Tibial artery (tissue), 4 donors: ENCODE results near the gene ASPA.
A peak's percentile ranks its signal among the peaks of the same experiment; 100 is the strongest.

ENCODE experiments used
- DNase-seq, 2 donors: peaks; one replicate each; pipeline ENCODE4 v3.0.0-alpha.2; 2019
- H3K27ac ChIP-seq, 2 donors: fragments of 200-600 bp; sonication (generic) in 1 of 2; 1 replicate in 1 of 2; 2 replicates in 1 of 2; pipeline ENCODE4 v1.5.1; 2018 to 2019; ENCODE audit warnings: mild to moderate bottlenecking in 1 of 2
- H3K27me3 ChIP-seq, 2 donors: fragments of 200-600 bp; sonication (generic) in 1 of 2; one replicate each; pipeline versions ENCODE4 v1.5.1 to v1.6.0; 2016 to 2019
- H3K36me3 ChIP-seq, 3 donors: fragments of 200-600 bp; sonication (generic) in 2 of 3; one replicate each; pipeline ENCODE4 v1.5.1; 2016 to 2019; ENCODE audit warnings: mild to moderate bottlenecking in 2 of 3
- H3K4me1 ChIP-seq, 4 donors: fragments of 200-600 bp; sonication (generic) in 2 of 4; 1 replicate in 3 of 4; 2 replicates in 1 of 4; pipeline ENCODE4 v1.5.1; 2016 to 2019
- H3K4me3 ChIP-seq, 2 donors: fragments of 200-600 bp; sonication (generic) in 1 of 2; 1 replicate in 1 of 2; 2 replicates in 1 of 2; pipeline ENCODE4 v1.5.1; 2018 to 2019; ENCODE audit warnings: mild to moderate bottlenecking in 2 of 2
- H3K9me3 ChIP-seq, 3 donors: fragments of 200-600 bp; sonication (generic) in 1 of 3; one replicate each; pipeline ENCODE4 v1.5.1; 2016 to 2019
- intact Hi-C: fragments of 100-400 bp; cut with DNase I; formaldehyde crosslinking; loops from one replicate; pipeline ENCODE4 v1.15.0; 2023; ENCODE audit warnings: low total_unique reads
- TF ChIP-seq, protein P1 (sequence below), 2 experiments: fragments of 200-600 bp in 1 of 2; fragments of 450-650 bp in 1 of 2; IDR thresholded peaks; one replicate each; pipeline ENCODE4 v1.5.1; 2017 to 2019; ENCODE audit warnings: antibody characterized with exemption in 2 of 2, mild to moderate bottlenecking in 1 of 2, moderate library complexity in 1 of 2

ASPA gene

GRCh38 chr17:3533752-3534151 lies 58.0 kb downstream of the ASPA start:
- TF ChIP-seq, protein P1, sequence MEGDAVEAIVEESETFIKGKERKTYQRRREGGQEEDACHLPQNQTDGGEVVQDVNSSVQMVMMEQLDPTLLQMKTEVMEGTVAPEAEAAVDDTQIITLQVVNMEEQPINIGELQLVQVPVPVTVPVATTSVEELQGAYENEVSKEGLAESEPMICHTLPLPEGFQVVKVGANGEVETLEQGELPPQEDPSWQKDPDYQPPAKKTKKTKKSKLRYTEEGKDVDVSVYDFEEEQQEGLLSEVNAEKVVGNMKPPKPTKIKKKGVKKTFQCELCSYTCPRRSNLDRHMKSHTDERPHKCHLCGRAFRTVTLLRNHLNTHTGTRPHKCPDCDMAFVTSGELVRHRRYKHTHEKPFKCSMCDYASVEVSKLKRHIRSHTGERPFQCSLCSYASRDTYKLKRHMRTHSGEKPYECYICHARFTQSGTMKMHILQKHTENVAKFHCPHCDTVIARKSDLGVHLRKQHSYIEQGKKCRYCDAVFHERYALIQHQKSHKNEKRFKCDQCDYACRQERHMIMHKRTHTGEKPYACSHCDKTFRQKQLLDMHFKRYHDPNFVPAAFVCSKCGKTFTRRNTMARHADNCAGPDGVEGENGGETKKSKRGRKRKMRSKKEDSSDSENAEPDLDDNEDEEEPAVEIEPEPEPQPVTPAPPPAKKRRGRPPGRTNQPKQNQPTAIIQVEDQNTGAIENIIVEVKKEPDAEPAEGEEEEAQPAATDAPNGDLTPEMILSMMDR (IDR thresholded peaks at IDR 0.05) = no peak
- H3K4me3 ChIP-seq = no peak overlapping the region
- intact Hi-C loops = no loop called here
- no peak overlapping the region for H3K27ac ChIP-seq
- H3K9me3 ChIP-seq = no peaks in the 10 kb centered on the region
- peaks cover 0 to 5% (median 2%) of the 10 kb centered on the region in 4 donors for H3K4me1 ChIP-seq
- DNase-seq = no peak
- H3K36me3 ChIP-seq = no peaks in the 10 kb centered on the region
- H3K27me3 ChIP-seq = peaks cover 0 to 60% of the 10 kb centered on the region in 2 donors

DNA sequence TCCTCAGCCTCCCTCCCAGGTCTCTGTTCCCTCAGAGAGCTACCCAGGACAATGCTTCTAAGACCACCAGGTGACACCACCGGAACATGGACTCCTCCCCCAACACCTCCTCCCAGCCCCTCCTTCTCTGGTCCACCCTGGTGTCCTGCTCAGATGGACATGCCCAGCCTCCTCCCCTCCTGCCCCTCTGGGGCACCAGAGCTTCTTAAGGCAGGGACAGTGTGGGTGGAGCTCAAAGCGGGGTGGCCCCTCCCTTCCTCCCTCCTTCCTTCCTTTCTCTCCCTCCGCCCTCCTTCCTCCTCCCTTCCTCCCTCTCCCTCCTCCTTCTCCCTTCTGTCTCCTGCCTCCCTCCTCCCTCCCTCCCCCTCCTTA lies 59.1 kb downstream of the ASPA start:
- TF ChIP-seq, protein P1 (IDR thresholded peaks at IDR 0.05) = no peak
- Histone ChIP-seq H3K36me3 (no peaks in the 10 kb centered on the region), H3K4me3 (no peak overlapping the region), H3K27me3 (peaks cover 0 to 49% of the 10 kb centered on the region in 2 donors), H3K4me1 (peaks cover 0 to 5% (median 2%) of the 10 kb centered on the region in 4 donors), H3K27ac (no peak overlapping the region), H3K9me3 (no peaks in the 10 kb centered on the region)
- DNase-seq = no peak
- intact Hi-C loops = no loop called here

DNA sequence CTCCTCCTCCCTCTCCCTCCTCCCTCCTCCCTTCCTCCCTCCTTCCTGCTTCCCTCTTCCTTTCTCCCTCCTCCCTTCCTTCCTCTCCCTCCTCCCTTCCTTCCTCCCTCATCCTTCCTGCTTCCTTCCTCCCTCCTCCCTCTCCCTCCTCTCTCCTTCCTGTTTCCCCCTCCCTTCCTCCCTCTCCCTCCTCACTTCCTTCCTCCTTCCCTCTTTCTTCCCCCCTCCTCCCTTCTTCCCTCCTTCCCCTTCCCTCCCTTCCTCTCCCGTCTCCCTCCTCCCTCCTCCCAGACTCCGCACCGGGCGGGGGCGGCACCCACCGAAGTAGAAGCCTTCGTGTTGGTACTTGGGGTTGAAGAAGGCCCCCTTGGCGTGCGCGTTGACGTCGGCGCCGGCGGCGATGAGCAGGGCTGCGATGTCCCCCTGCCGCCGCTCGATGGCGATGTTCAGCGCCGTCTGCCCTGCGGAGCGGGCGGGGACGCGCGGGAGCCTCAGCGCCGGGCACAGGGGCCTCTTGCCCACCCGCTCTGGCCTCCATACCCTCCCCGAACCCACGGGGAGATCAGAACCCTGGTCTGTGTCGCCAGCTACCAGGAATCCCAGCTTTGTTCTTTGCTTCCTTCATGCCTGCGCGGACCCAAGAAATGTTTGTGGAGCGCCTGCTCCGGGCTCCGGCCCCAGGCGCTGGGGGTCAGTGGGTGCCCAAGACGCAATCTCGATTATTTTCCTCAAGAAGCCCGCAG lies 59.6 kb downstream of the ASPA start:
- intact Hi-C loops = no loop called here
- TF ChIP-seq, protein P1 (IDR thresholded peaks at IDR 0.05) = peak in 1 of 2 experiments; percentile 33
- Histone ChIP-seq H3K9me3 (no peaks in the 10 kb centered on the region), H3K27ac (no peak overlapping the region), H3K4me1 (peaks cover 0 to 5% (median 2%) of the 10 kb centered on the region in 4 donors), H3K4me3 (peak overlapping the region in 1 of 2 donors; percentile 39), H3K36me3 (no peaks in the 10 kb centered on the region), H3K27me3 (peaks cover 0 to 48% of the 10 kb centered on the region in 2 donors)
- peak in 1 of 2 donors; percentile 44 for DNase-seq

DNA sequence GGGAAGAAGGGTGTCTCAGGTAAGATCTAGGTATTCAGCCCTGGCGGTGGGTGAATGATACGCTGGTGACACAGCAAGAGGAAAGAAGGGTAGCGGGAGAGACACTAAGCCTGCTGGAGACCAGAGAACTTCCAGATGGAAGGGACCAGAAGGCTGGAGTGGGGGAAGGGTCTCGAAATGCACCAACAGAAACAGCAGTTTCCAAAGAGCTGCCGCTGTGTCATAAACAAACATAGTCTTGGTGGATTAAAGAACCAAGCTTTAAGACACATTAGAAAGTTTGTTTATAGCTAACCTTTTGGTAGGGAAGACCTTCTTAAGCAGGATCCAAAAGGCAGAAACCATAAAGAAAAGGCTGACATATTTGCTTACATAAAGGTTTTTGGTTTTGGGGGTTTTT lies 60.9 kb downstream of the ASPA start:
- no peak for DNase-seq
- intact Hi-C loops = no loop called here
- H3K4me1 ChIP-seq = peaks cover 0 to 5% (median 2%) of the 10 kb centered on the region in 4 donors
- H3K9me3 ChIP-seq = no peaks in the 10 kb centered on the region
- peaks cover 0 to 41% of the 10 kb centered on the region in 2 donors for H3K27me3 ChIP-seq
- TF ChIP-seq, protein P1 (IDR thresholded peaks at IDR 0.05) = no peak
- no peak overlapping the region for H3K4me3 ChIP-seq
- H3K36me3 ChIP-seq = no peaks in the 10 kb centered on the region
- H3K27ac ChIP-seq = no peak overlapping the region

DNA sequence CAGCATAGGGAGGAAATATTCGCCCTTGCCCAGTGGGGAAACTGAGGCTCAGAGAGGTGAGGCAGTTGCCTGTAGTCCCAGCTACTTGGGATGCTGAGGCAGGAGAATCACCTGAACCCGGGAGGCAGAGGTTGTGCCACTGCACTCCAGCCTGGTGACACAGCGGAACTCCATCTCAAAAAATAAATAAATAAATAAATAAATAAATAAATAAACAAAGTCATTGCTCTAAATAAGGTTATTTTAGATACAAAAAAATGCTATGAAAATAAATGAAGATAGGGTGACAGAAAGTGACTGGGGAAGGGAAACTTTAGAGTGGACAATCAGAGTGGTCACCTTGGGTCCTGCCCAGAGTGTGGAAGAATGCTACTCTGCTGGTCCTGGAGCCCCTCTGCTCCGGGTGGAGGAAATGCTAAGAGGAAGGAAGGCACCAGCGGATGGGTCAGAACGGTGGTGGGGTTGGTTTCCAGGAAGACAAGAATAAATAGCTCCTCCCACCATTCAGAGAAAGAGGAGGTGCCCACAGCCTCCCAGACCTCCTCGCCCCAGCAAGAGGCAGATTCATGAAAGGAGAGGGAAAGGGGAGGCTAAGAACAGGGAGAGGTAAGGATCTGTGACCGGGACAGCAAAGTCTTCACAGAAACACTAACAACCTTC lies 64.2 kb downstream of the ASPA start:
- Histone ChIP-seq H3K27me3 (peaks cover 0 to 26% of the 10 kb centered on the region in 2 donors), H3K27ac (no peak overlapping the region), H3K4me3 (no peak overlapping the region), H3K36me3 (no peaks in the 10 kb centered on the region), H3K4me1 (peaks cover 0 to 5% (median 2%) of the 10 kb centered on the region in 4 donors), H3K9me3 (no peaks in the 10 kb centered on the region)
- intact Hi-C loops = no loop called here
- TF ChIP-seq, protein P1 (IDR thresholded peaks at IDR 0.05) = no peak
- no peak for DNase-seq
